ENCODE data around the gene SPACA1.

SPACA1 gene, protein sequence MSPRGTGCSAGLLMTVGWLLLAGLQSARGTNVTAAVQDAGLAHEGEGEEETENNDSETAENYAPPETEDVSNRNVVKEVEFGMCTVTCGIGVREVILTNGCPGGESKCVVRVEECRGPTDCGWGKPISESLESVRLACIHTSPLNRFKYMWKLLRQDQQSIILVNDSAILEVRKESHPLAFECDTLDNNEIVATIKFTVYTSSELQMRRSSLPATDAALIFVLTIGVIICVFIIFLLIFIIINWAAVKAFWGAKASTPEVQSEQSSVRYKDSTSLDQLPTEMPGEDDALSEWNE

DNA sequence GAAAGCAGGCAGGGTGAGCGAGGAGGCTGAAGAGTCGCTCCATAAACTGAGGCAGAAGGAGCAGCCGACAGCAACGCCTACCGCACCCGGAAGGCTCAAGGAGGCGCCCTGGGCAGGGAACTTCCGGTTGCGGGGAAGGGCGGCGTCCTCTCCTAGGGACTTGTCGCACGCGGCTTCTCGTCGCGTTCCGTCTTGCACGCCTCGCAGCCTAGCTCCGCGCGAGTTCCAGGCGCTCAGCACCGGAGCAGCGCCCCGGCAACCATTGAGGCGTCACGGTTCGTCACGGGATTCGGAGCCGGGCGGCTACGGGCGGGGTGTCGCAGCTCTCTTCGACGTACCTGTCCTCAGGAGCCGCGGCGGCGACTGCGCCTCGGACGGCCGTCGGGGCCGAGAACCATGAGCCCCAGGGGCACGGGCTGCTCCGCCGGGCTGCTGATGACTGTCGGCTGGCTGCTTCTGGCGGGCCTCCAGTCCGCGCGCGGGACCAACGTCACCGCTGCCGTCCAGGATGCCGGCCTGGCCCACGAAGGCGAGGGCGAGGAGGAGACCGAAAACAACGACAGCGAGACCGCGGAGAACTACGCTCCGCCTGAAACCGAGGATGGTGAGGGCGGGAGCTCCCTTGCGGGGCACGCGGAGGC lies at the start of gene SPACA1:
Gene SPACA1, plus strand, starts transcription at position 332 of the 641 bp plus-strand sequence. Its CDS starts 65 bp downstream, at position 397.
- TF ChIP-seq GATA3 (IDR thresholded peaks at IDR 0.05; ENCODE audit: low read depth, low read length) (no peak), GATA2 (IDR thresholded peaks at IDR 0.05; ENCODE audit: low read depth, low read length) (no peak)

DNA sequence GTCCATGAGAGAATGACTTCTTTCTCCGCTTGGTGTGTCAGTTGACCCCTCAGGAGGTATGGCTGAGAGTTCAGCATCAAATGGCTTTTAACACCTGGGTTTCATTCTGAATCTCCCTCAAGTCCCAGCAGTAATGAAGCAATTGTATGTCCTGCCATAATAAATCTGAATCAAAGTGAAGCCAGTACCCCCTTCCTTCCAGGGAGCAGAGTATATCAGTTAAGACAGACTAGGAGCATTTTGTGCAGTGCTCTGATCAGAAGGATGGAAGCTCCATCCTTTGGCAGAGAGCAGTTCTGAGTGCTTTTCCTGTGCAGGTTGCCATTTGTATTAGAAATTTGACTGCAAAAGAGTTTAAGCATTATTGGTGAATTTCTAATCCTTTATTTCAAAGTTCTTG lies 46.9 kb upstream of the SPACA1 start:
- TF ChIP-seq GATA2 (IDR thresholded peaks at IDR 0.05; ENCODE audit: low read depth, low read length) (no peak), GATA3 (IDR thresholded peaks at IDR 0.05; ENCODE audit: low read depth, low read length) (no peak)

DNA sequence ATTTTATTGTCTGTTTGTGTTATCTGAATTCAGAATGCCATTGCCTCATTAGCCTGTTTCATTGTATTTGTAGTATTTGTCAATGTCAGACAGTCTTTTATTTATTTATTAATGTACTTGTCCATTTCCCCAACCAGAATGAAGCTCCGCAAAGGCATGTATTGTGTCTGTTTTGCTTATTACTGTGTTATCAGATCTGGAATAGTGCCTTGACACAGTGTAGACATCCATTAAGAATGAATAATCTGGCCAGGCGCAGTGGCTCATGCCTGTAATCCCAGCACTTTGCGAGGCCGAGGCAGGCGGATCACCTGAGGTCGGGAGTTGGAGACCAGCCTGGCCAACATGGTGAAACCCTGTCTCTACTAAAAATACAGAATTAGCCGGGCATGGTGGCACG lies 46.4 kb upstream of the SPACA1 start:
- TF ChIP-seq GATA3 (IDR thresholded peaks at IDR 0.05; ENCODE audit: low read depth, low read length) (peak; percentile 35; the same call in 1 of the 2 replicates), GATA2 (IDR thresholded peaks at IDR 0.05; ENCODE audit: low read depth, low read length) (peak; percentile 51; the same call in 1 of the 2 replicates)

DNA sequence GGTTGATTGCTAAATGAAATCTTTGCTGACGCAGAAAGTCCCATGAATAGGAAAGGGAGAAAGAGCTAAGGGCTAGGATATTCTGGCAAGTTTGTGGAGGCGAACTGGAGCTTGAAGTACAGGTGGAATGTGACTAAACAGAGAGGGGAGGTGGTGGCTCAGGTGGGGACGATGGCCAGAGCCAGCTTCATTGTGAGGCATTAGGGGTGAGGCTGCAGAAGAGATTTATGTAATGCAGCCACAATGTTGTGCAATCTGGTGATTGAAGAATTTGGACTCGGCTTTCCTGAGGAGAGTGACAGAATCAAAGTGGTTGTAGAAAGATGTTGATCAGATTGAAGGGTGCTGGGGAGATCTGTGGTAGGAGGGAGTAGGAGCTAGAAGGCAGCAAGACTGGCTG lies 42.9 kb upstream of the SPACA1 start:
- TF ChIP-seq GATA2 (IDR thresholded peaks at IDR 0.05; ENCODE audit: low read depth, low read length) (no peak), GATA3 (IDR thresholded peaks at IDR 0.05; ENCODE audit: low read depth, low read length) (no peak)

DNA sequence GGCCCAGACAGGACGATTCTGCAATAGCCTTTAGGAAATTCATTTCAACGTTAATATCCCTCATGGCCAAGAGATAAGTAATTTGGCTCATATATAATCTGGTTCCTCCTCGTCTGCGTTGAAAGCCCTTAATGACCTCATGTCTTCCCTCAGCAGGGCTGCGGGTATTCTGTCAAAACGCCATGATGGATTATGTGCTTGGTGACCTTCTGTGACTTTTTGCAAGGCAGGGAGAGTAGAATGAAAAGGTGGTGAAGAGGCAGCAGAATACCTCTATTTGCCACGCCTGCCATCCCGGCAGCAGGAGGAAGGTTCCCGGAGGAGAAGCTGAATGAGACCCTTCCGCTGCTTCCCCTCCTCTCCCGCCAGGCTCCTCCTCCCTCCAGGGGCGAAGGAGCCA lies 41.1 kb upstream of the SPACA1 start:
- no peak for TF ChIP-seq GATA3 (IDR thresholded peaks at IDR 0.05; ENCODE audit: low read depth, low read length)
- TF ChIP-seq GATA2 (IDR thresholded peaks at IDR 0.05; ENCODE audit: low read depth, low read length) = no peak

DNA sequence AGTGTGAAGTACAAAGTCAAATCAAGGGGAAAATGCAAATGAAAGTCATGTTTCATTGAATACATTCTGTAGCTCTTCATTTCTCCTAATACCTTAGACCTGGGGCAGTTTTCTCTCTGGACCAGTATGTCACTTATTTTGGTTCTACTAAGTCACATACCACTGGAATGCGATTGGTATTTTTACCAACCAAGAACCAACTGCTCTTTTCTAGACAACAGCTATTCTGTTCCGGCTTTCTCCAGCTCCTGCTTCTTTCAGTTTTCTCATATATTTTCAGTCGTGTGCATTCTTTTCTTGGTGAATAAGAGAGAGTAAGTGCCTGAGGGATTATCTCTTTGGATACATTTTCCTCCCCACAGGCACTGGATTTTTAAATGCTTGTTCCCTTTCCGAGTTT lies 39.2 kb upstream of the SPACA1 start:
- no peak for TF ChIP-seq GATA2 (IDR thresholded peaks at IDR 0.05; ENCODE audit: low read depth, low read length)
- TF ChIP-seq GATA3 (IDR thresholded peaks at IDR 0.05; ENCODE audit: low read depth, low read length) = no peak

DNA sequence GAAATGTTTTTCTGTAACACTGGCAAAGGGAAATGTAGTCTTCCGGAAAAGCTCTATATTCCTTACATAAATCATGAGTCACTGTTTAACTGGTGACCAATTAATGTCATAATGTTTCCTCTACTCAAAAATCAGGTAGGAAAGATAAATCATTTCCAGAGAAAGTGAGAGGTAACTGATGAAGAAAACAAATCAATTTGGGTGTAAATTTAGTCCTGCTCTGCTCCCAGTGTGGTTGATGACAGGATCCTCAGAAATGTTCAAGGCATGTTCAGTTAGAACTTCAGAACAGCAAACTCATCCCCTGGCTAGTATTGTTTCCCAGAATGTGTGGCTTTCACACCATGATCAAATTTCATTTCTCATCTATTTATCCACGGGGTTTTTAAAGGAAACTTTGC lies 38.8 kb upstream of the SPACA1 start:
- TF ChIP-seq GATA2 (IDR thresholded peaks at IDR 0.05; ENCODE audit: low read depth, low read length) = no peak
- TF ChIP-seq GATA3 (IDR thresholded peaks at IDR 0.05; ENCODE audit: low read depth, low read length) = no peak

DNA sequence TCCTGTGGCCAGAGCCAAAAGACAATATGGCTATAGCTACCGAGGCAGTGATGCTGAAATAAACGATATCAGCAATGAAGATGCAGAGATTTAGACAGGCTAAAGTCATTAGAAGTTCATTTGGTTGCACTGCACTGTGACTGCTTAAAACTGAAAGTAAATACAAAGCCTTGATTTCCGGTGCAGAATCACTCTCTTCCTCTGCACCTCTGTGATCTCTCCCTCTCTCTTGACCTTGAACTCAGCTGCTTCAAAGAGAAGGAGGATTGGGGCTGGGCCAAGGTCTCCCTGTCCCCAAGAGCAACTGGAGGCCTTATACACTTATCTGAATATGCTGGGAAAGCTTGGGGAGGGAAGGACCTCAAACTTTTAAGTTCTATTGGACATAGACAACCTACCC lies 34.6 kb upstream of the SPACA1 start:
- TF ChIP-seq GATA2 (IDR thresholded peaks at IDR 0.05; ENCODE audit: low read depth, low read length) = no peak
- TF ChIP-seq GATA3 (IDR thresholded peaks at IDR 0.05; ENCODE audit: low read depth, low read length) = no peak

DNA sequence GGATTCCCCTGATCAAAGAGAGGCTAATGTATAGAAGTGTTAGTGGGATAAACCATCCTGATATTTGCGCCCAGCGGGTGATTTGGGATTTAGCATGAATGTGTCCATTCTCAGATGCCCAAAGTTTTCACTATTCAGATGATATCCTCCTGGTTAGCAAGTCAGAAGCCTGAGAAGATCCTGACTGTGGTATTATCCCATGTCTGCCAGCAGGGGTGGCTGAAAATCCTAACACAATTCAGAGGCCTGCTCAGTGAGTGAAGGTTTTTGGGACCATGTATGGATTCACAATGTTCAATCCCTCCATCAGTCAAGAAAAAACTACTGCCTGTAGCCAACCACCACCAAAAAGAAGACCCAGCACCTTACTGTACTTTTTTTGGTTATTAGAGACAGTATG lies 34.1 kb upstream of the SPACA1 start:
- TF ChIP-seq GATA2 (IDR thresholded peaks at IDR 0.05; ENCODE audit: low read depth, low read length) = no peak
- no peak for TF ChIP-seq GATA3 (IDR thresholded peaks at IDR 0.05; ENCODE audit: low read depth, low read length)

DNA sequence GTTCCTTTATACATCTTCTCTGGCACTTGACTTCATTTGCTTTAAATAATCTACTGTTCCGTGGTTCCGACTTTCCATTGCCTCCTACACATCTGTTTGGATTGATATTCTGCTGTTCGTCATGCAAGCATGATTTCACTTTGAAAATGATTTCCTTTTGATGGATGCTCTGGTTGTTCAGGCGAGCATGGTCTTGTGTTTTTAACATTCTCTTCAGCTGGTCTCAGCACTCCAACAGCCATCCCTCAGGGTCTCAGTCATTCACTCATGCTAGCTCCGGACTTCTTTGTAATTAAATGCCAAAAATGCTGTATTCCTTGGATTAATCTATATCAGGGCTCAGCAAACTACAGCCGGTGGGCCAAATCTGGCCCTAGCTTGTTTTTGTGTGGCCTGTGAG lies 27.2 kb upstream of the SPACA1 start:
- no peak for TF ChIP-seq GATA3 (IDR thresholded peaks at IDR 0.05; ENCODE audit: low read depth, low read length)
- no peak for TF ChIP-seq GATA2 (IDR thresholded peaks at IDR 0.05; ENCODE audit: low read depth, low read length)

DNA sequence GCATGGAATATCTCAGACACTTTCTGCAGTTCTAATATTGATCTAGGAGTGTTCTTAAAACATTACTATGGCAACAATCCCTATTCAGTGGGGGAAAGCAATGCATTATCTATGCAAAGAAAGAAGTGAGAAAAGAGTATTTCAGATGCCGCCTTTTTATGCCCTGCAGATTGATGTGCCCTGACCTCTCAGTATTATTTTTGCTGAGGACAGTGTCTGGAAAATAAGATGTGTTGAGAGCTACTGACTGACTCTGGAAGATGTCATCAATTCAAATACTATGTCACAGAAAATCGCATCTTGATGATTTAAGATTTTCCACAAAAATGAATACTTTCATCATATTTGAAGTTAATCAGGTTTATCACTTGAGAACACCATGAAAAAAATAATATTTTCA lies 22.9 kb upstream of the SPACA1 start:
- no peak for TF ChIP-seq GATA3 (IDR thresholded peaks at IDR 0.05; ENCODE audit: low read depth, low read length)
- no peak for TF ChIP-seq GATA2 (IDR thresholded peaks at IDR 0.05; ENCODE audit: low read depth, low read length)

DNA sequence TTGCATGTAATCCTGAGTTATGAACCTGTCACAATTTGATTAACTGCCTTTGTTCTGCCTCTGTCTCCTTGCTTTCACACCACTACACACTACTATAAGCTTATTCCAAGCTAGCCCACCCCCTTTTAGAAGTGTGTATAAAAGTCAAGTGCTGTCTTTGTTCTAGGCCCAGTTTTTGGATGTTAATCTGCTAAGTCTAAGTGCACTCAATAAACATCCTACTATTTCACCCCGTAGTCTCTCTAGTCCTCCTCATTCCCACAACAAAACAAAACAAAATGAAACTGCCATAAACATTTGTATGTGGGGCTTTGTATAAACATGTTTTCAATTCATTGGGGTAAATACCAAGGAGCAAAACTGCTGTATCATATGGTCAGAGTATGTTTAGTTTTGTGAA lies 16.1 kb upstream of the SPACA1 start:
- TF ChIP-seq GATA3 (IDR thresholded peaks at IDR 0.05; ENCODE audit: low read depth, low read length) = no peak
- no peak for TF ChIP-seq GATA2 (IDR thresholded peaks at IDR 0.05; ENCODE audit: low read depth, low read length)

DNA sequence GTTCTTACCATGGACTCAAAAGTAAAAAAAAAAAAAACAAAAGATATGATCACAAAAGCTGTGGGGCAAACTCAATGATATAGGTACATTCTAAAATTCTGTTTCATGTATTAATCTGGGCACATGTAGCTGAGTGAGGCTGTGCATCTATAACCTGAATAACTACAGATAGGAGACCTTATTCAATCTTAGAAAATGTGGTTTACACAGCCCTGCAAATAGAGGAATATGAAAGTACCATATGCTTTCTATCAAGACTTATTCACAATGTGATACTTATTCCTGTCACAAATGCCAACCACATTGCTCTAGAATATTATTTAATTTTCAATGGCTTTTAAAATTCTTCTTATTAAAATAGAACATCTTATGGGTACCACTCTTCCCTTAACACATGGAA lies 3.1 kb upstream of the SPACA1 start:
- TF ChIP-seq GATA2 (IDR thresholded peaks at IDR 0.05; ENCODE audit: low read depth, low read length) (no peak), GATA3 (IDR thresholded peaks at IDR 0.05; ENCODE audit: low read depth, low read length) (no peak)

DNA sequence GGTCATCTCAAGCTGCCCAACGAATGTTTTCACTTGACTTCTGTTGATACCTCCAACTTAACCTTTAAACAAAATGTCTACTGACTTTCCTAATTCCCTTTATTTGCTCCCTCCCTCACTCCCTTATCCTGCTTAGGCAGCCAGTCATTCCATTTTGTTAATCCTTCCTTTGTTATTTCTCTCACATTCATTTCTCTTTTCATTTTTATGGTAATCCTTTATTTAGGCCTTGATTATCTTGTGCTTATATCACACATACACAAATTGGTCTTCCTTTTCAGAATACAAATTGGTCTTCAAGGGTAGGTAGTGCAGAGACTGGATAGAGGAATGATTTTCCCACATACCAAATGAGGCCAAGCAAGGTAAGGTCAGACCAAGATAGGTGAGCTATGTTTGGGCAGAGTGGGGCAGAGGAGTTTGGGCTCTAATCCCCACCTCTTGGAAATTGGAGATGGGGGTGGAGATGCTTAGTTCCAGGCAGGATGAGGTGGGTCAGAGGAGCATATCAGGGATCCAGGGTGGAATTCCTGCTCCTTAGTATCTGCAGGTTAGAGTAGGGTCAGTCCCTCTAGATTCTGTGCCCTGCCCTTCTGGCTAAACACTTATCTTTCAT lies 2.0 kb upstream of the SPACA1 start:
- TF ChIP-seq GATA3 (IDR thresholded peaks at IDR 0.05; ENCODE audit: low read depth, low read length) (no peak), GATA2 (IDR thresholded peaks at IDR 0.05; ENCODE audit: low read depth, low read length) (no peak)

DNA sequence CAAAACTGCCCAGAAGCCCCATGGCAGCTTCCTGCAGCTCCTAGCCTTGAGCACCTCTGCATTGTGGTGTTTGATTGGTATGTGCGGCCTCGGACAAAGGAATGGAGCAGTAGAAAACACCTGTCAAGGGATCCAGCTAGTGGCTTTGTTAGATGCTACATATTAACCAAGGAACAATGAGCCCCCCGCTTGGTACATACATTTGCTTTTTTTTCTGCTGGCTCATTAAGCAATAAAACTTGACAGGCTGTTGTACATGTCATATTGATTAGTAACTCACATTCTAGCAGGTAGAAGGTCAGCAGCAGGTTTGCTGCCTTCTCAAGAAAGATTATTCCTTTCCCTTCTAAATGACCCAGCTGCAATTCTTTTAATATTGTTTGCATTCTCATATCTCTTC lies 937 bp downstream of the SPACA1 start:
- TF ChIP-seq GATA2 (IDR thresholded peaks at IDR 0.05; ENCODE audit: low read depth, low read length) (no peak), GATA3 (IDR thresholded peaks at IDR 0.05; ENCODE audit: low read depth, low read length) (no peak)

All from SH-SY5Y (cell line).